ENCODE measurements around the gene KCNIP4. TPM values are rescaled to one million over a fixed set of nuclear protein-coding genes. Genes with fewer than 3 reads are reported as not detected.
"Not testable (repeated sequence)": the region's sequence is repeated elsewhere in the genome, so short reads cannot be mapped to it uniquely, and the experiment has no call there.

The KCNIP4 gene
- total RNA-seq = not detected
- polyA plus RNA-seq = under 1 TPM in 1 of 2 donors, not detected in 1; 0.05 TPM

- H3K27ac ChIP-seq = no peak within 1 kb of the TSS
- ATAC-seq (peak in 3 of 4 donors; percentile 46 to 72 (median 50)), FAIRE-seq (no peak), DNase-seq (peak in 4 of 6 donors; percentile 6 to 66 (median 30))
- intact Hi-C loops (cut with DNase I) = no loop called here
- H3K9me3 ChIP-seq = no peaks in the 10 kb centered on the region
- WGBS, 2 donors = 1% methylated on average over 53 to 81 of the region's 81 CpGs
- H3K4me1 ChIP-seq = no peaks in the 10 kb centered on the region
- peak within 1 kb of the TSS in 2 of 4 donors; percentile 26 to 39 for H3K4me3 ChIP-seq
- peaks cover 0 to 15% (median 0%) of the 10 kb centered on the region in 4 donors for H3K27me3 ChIP-seq
- TF ChIP-seq CTCF (IDR thresholded peaks at IDR 0.05) = no peak
- H3K36me3 ChIP-seq = no peaks in the 10 kb centered on the region
These were observed at the start of gene KCNIP4 for GRCh38 chr4:21948347-21949072. Gene KCNIP4, minus strand, starts transcription at chr4:21948772.

- H3K4me1 ChIP-seq; H3K9me3 ChIP-seq; H3K27ac ChIP-seq; DNase-seq; ATAC-seq; H3K36me3 ChIP-seq; H3K27me3 ChIP-seq; H3K4me3 ChIP-seq; intact Hi-C loops (cut with DNase I); FAIRE-seq: not testable (repeated sequence)
- 84 to 89% methylated on average over 8 to 9 of the region's 9 CpGs for WGBS, 2 donors
These were observed 48.0 kb upstream of the KCNIP4 start for GRCh38 chr4:21996618-21997017.

GRCh38 chr4:21992330-21992729 lies 43.8 kb upstream of the KCNIP4 start:
- TF ChIP-seq CTCF (IDR thresholded peaks at IDR 0.05) = no peak
- Histone ChIP-seq H3K27me3 (no peaks in the 10 kb centered on the region), H3K9me3 (no peaks in the 10 kb centered on the region), H3K27ac (no peak overlapping the region), H3K4me3 (no peak overlapping the region), H3K4me1 (no peaks in the 10 kb centered on the region), H3K36me3 (no peaks in the 10 kb centered on the region)
- no peak for FAIRE-seq
- intact Hi-C loops (cut with DNase I) = no loop called here
- no peak for DNase-seq
- WGBS, 2 donors = 55 to 69% methylated on average over 1 of the region's 1 CpG
- ATAC-seq = no peak

GRCh38 chr4:21991562-21991961 lies 43.0 kb upstream of the KCNIP4 start:
- H3K27ac ChIP-seq = no peak overlapping the region
- H3K9me3 ChIP-seq = no peaks in the 10 kb centered on the region
- no peaks in the 10 kb centered on the region for H3K27me3 ChIP-seq
- ATAC-seq (no peak), DNase-seq (no peak), FAIRE-seq (no peak)
- no peaks in the 10 kb centered on the region for H3K36me3 ChIP-seq
- no peak for TF ChIP-seq CTCF (IDR thresholded peaks at IDR 0.05)
- H3K4me3 ChIP-seq = no peak overlapping the region
- no peaks in the 10 kb centered on the region for H3K4me1 ChIP-seq
- 54 to 63% methylated on average over 1 of the region's 1 CpG for WGBS, 2 donors
- intact Hi-C loops (cut with DNase I) = no loop called here

GRCh38 chr4:21991050-21991449 lies 42.5 kb upstream of the KCNIP4 start:
- WGBS, 2 donors = 47 to 51% methylated on average over 2 of the region's 2 CpGs
- Histone ChIP-seq H3K4me3 (no peak overlapping the region), H3K4me1 (no peaks in the 10 kb centered on the region), H3K27me3 (no peaks in the 10 kb centered on the region), H3K27ac (no peak overlapping the region), H3K9me3 (no peaks in the 10 kb centered on the region), H3K36me3 (no peaks in the 10 kb centered on the region)
- DNase-seq = no peak
- no peak for TF ChIP-seq CTCF (IDR thresholded peaks at IDR 0.05)
- FAIRE-seq = peak; percentile 29
- intact Hi-C loops (cut with DNase I) = no loop called here
- no peak for ATAC-seq

Data from pancreas (tissue), 10 donors.